GM12891 (cell line): ENCODE measurements around the gene OST4.

Experiments
- PAX5 ChIP-seq: IDR thresholded peaks from 2 replicates; pipeline ENCODE4 v1.6.1; 2011; ENCODE audit warnings: low read length, moderate library complexity, mild to moderate bottlenecking; ENCODE audit not compliant: insufficient read depth, severe bottlenecking
- POLR2A ChIP-seq: IDR thresholded peaks from 2 replicates; pipeline ENCODE4 v1.6.1; 2011; ENCODE audit warnings: low read depth, low read length, control low read depth
- POLR2AphosphoS5 ChIP-seq: IDR thresholded peaks from 2 replicates; pipeline ENCODE4 v1.6.1; 2011; ENCODE audit warnings: low read depth, low read length, control low read depth
- POU2F2 ChIP-seq: IDR thresholded peaks from 2 replicates; pipeline ENCODE4 v1.6.1; 2011; ENCODE audit warnings: low read depth, mild to moderate bottlenecking, control low read depth, low read length, moderate library complexity
- SPI1 ChIP-seq: IDR thresholded peaks from 2 replicates; pipeline ENCODE4 v1.6.1; 2011; ENCODE audit warnings: low read depth, low read length, control low read depth
- TAF1 ChIP-seq: IDR thresholded peaks from 2 replicates; pipeline ENCODE4 v1.6.1; 2011; ENCODE audit warnings: low read depth, low read length, control low read depth

DNA sequence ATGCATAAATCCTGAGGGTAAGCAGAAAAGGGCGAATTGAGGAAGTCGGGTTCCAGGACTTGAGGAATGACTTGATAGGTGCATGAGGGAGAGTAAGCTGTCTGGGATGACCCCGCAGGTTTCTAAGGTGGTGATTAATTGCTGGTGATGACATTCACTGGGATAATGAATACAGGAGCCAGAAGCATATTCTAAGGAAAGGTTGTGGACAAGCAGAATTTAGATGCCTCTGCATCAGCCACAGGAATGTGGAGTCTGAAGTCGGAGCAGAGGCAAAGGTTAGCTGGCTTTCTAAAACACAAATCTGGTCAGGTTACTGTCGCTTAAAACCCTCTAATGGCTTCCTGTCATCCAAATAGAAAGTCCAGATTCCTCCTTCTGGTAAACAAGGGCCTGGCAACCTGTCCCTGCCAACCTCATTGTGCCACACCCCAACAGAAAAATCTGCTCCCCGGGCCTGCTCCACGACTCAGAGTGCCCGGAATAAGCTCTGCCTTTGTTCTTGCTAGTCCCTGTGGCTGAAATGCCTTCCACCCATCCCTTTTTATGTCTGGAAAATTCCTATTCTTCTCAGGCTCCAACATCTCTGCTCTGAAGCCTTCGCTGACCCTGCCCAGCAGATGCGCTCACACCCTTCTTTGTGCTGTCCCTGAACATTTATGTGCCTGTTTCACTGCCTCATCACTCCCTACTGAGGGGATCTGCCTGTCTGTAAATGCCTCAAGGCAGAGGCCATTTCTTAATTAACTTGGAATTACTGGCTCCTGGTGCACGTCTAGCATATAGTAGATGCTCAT, 50.0 kb downstream of the OST4 start:
- no peak for TF ChIP-seq POLR2AphosphoS5
- TF ChIP-seq POLR2A: no peak
- TF ChIP-seq TAF1: no peak
- TF ChIP-seq SPI1: no peak
- TF ChIP-seq POU2F2: no peak
- TF ChIP-seq PAX5: no peak
